Activated CD4-positive, CD25-positive, alpha-beta regulatory T cell (primary cell): ENCODE results near the gene EPHB4.
"Not testable (repeated sequence)": the region's sequence is repeated elsewhere in the genome, so short reads cannot be mapped to it uniquely, and the experiment has no call there.

ENCODE experiments used
- DNase-seq, 4 experiments: peaks; one replicate each; lab custom pipeline; 2025; lab: John Stamatoyannopoulos, UW

Gene EPHB4

DNA sequence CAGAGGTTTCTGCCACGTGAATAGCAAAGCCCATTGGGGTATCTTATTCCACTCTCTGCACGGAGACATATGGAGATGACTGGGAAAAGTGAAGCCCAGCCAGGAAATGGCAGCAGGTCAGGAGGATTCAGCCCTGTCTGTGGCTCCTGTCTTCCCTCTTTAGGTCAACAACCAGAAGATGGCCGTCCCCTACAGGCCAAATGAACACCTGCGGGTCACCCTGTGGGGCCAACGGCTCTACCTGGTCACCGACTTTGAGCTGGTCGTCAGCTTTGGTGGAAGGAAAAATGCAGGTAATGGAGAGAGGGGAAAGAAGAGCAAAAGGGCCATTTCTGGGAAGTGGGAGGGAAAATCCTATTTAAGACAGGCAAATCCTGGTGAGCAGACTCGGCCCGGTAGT lies 38.3 kb downstream of the EPHB4 start:
- no peak for DNase-seq

- DNase-seq = no peak
Observed at GRCh38 chr7:100786323-100786722, 41.0 kb downstream of the EPHB4 start.

DNA sequence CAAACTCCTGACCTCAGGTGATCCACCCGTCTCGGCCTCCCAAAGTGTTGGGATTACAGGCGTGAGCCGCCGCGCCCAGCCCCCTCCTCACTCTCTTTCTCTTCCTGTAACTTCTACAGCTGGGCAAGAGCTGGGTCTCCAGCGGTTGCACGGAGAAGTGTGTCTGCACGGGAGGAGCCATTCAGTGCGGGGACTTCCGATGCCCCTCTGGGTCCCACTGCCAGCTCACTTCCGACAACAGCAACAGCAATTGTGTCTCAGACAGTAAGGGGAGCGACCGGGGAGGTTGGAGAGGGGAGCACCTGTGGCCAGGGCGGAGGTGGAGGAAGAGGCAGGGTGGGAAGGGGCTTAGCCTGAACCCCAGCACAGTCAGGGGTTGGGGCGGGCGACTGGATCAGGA lies 41.4 kb downstream of the EPHB4 start:
- DNase-seq = no peak

- DNase-seq = no peak
Observed at GRCh38 chr7:100783804-100784203, 43.5 kb downstream of the EPHB4 start.

GRCh38 chr7:100781255-100781654 lies 46.1 kb downstream of the EPHB4 start:
- no peak for DNase-seq

- no peak for DNase-seq
Observed at GRCh38 chr7:100779359-100779758, 48.0 kb downstream of the EPHB4 start.

DNA sequence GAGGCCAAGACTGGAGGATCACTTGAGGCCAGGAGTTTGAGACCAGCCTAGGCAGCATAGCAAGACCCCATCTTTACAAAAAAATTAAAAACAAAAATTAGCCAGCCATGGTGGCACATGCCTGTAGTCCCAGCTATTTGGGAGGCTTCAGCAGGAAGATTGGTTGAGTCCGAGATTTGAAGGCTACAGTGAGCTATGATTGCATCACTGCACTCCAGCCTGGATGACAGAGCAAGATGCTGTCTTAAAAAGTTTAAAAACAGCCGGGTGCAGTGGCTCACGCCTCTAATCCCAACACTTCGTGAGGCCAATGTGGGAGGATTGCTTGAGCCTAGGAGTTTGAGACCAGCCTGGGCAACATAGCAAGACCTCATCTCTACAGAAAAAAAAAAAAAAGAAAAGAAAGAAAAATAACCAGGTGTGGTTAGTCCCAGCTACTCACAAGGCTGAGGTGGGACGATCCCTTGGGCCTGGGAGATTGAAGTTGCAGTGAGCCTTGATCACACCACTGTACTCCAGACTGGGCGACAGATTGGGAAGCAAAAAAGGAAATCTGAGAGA lies 49.2 kb downstream of the EPHB4 start:
- DNase-seq = no peak

DNA sequence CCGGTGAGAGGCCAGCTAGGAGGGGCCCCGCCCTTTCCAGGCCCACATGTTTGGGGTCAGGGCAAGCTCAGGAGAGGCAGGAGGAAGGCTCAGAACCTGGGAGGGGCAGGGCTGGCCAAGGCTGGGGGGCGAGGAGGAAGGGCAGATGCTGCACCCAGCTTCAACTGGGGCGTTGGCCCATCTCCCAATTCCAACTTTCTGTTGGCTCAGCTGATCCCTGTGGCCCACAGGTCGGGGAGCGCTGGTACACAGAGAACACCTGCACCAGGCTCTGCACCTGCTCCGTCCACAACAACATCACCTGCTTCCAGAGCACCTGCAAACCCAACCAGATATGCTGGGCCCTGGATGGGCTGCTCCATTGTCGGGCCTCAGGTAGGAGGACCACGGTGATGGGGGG lies 53.8 kb downstream of the EPHB4 start:
- DNase-seq = no peak

- DNase-seq = no peak
Observed at GRCh38 chr7:100768784-100769183, 58.5 kb downstream of the EPHB4 start.

GRCh38 chr7:100765250-100765649 lies 62.1 kb downstream of the EPHB4 start:
- no peak for DNase-seq

DNA sequence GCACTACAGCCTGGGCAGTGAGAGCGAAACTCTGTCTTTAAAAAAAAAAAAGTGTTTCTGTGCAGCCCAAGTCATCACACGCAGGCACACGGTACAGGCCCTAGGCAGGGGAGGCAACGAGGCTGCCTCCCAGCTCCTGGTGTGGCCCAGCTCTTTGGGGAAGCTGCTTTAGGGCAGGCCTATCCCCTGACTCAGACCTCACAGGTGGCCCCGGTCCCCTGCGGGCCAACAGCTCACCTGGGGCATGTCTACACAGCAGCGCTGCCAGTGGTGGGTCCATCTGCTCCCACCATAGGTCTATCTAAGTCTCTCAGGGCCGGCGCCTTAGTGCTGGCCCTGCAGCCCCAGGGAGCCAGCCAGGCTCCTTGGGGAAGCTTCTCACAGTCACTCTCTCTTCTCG lies 62.5 kb downstream of the EPHB4 start:
- DNase-seq = no peak

DNA sequence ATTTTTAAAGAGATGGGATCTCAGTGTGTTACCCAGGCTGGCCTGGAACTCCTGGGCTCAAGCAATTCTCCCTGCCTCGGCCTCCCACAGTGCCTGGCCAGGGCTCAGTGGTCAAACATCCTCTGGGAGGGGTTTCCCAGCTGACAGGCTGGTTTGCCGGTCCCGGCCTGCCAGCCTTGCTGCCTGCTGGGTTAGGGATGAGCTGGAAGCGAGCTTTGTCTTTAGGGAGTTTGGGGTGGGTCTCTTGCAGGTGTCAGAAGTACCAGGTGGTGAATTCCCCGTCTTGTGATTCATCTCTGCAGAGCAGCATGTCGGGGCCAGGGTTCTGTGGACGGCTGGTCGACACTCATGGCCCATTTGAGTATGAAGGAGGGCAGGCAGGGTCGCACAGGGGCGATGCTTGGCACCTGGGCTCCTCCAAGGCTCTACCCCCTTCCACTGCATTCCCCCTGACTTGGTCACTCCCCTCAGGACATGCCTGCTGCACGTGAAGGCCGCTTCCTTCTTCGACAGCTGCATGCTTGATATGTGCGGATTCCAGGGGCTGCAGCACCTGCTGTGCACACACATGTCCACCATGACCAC lies 63.7 kb downstream of the EPHB4 start:
- DNase-seq = no peak

DNA sequence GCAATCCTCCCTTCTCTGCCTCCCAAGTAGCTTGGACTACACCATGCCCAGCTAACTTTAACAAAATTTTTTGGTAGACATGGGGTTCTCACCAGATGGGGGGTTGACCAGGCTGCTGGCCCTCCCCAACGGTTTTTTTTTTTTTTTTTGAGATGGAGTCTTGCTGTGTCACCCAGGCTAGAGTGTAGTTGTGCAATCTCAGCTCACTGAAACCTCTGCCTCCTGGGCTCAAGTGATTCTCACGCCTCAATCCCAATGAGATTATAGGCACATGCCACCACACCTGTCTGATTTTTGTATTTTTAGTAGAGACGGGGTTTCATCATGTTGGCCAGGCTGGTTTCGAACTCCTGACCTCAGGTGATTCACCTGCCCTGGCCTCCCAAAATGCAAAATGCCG lies 64.5 kb downstream of the EPHB4 start:
- DNase-seq = not testable (repeated sequence)

DNA sequence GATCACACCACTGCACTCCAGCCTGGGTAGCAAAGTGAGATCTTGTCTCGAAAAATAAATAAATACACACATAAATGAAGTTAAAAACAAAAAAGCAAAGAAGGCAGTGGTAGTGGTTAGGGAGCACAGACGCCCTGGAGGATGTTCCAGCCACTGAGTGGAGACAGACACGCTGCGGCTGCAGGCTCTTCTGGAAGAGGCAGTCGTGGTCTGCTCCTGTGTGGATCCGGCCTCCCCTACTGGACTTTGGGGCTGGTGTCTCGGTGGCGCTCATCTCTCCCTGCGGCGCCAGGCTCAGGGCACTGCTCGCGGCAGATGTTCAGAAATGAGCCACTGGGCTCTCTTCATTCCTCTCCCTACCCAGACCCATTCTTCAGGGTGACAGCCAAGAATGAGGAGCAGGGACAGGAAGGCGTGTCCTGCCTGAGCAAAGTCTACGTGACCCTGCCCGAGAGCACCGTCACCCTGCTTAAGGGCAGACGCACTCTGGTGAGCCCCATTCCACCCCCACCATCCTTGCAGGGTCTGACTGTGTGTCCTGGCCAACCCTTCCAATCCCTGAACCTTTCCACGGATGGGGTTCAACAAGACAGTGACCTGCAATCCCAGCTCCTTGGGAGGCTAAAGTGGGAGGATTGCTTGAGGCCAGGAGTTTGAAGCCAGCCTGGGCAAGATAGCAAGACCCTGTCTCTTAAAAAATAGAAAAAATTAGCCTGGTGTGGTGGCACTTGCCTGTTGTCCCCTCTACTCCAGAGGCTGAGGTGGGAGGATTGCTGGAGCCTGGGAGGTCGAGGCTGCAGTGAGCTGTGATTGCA lies 67.8 kb downstream of the EPHB4 start:
- no peak for DNase-seq

GRCh38 chr7:100753750-100754149 lies 73.6 kb downstream of the EPHB4 start:
- no peak for DNase-seq

DNA sequence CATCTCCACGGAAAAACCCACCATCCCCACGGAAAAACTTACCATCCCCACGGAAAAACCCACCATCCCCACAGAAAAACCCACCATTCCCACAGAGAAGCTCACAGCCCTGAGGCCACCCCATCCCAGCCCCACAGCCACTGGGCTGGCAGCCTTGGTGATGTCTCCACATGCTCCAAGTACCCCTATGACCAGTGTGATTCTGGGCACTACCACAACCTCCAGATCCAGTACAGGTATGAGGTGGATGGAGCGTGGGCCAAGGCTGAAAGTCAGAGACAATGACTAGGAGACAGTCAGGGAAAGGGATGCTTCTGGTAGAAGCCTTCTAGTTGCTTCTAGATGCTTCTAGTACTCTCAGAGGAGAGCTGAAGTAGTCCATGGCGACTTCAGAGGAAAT lies 74.3 kb downstream of the EPHB4 start:
- DNase-seq = no peak
